SK-N-SH (cell line): ENCODE data around the gene LRRC1.

Source experiments
- CTCF ChIP-seq: fragments of 200-600 bp; sonication (generic); IDR thresholded peaks from 2 replicates; pipeline ENCODE4 v1.6.1; 2017; ENCODE audit warnings: antibody characterized with exemption, mild to moderate bottlenecking, moderate library complexity
- EP300 ChIP-seq, 2 experiments: IDR thresholded peaks; 2 replicates each; pipeline versions ENCODE4 v1.4.0 to v1.6.1; 2012; ENCODE audit warnings: borderline replicate concordance in 1 of 2, low read depth in 1 of 2, low read length in 1 of 2
- EZH2phosphoT487 ChIP-seq: fragments of 200-600 bp; sonication (generic); IDR thresholded peaks from 2 replicates; pipeline ENCODE4 v1.6.1; 2017; ENCODE audit warnings: low read depth, mixed run types, mild to moderate bottlenecking, antibody characterized with exemption, moderate library complexity, borderline replicate concordance
- MXI1 ChIP-seq: IDR thresholded peaks from 2 replicates; pipeline ENCODE4 v1.6.1; 2012; ENCODE audit warnings: mild to moderate bottlenecking, low read depth, low read length, improper control_type of control experiment
- NFIC ChIP-seq: IDR thresholded peaks from 2 replicates; pipeline ENCODE4 v1.4.0; 2012; ENCODE audit warnings: borderline replicate concordance
- NRF1 ChIP-seq: IDR thresholded peaks from 2 replicates; pipeline ENCODE4 v1.6.1; 2012; ENCODE audit warnings: low read depth, mild to moderate bottlenecking, low read length
- RAD21 ChIP-seq: IDR thresholded peaks from 2 replicates; pipeline ENCODE4 v1.6.1; 2012; ENCODE audit warnings: mild to moderate bottlenecking, low read length
- TCF12 ChIP-seq: IDR thresholded peaks from 2 replicates; pipeline ENCODE4 v1.4.0; 2012
- USF1 ChIP-seq: IDR thresholded peaks from 2 replicates; pipeline ENCODE4 v1.4.0; 2012; ENCODE audit warnings: low read depth, borderline replicate concordance
- USF2 ChIP-seq: fragments of 150-350 bp; IDR thresholded peaks from 2 replicates; pipeline ENCODE4 v1.6.1; 2017; ENCODE audit warnings: antibody characterized with exemption, low read length, low read depth, borderline replicate concordance
- TF ChIP-seq, protein P1 (sequence below): IDR thresholded peaks from 2 replicates; pipeline ENCODE4 v1.4.0; 2012; ENCODE audit warnings: low read depth

DNA sequence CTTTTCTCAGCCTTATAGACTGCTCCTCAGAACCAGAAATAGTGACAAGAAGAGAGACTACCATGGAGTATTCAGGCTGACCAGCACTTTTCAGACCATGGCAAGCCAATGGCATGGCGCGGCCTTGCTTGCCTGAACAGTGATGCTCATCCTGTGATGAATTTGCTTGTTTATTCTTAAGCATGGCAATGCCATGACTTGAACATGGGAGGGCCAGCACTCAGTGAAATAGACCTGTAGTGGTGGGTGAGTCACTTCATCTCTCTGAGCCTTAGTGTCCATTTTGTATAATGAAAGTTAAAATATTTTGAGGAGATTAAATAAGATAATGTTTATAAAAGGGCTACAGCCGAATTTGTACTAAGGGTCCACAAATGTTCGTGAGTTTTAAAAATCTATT is 79.1 kb downstream of the LRRC1 start:
- TF ChIP-seq CTCF, result no peak
- no peak for TF ChIP-seq USF1
- TF ChIP-seq TCF12, result no peak
- no peak for TF ChIP-seq NFIC
- TF ChIP-seq, protein P1, sequence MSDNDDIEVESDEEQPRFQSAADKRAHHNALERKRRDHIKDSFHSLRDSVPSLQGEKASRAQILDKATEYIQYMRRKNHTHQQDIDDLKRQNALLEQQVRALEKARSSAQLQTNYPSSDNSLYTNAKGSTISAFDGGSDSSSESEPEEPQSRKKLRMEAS, result no peak
- no peak for TF ChIP-seq MXI1
- no peak for TF ChIP-seq EZH2phosphoT487
- TF ChIP-seq NRF1, result no peak
- TF ChIP-seq USF2, result no peak
- no peak for TF ChIP-seq EP300 (IDR thresholded peaks at IDR 0.05; ENCODE audit: borderline replicate concordance in 1 of 2, low read depth in 1 of 2, low read length in 1 of 2)
- TF ChIP-seq RAD21, result no peak
